Panc1 (cell line): ENCODE results near the gene CA5A. TPM values are rescaled to one million over a fixed set of nuclear protein-coding genes. Genes with fewer than 3 reads are reported as not detected.
"Not testable (repeated sequence)": the region's sequence is repeated elsewhere in the genome, so short reads cannot be mapped to it uniquely, and the experiment has no call there.

Source experiments
- ATAC-seq: fragments of 200-7000 bp; cut with Tn5 transposase; 2 replicates; pipeline ENCODE4 v1.9.1; 2020; ENCODE audit warnings: mild to moderate bottlenecking, moderate library complexity
- BruUV-seq: library from RNA; stranded (reverse); fragments of 400-500 nt; replicated peaks from 2 replicates; lab custom pipeline; 2021; lab: Mats Ljungman, UMichigan
- CTCF ChIA-PET: fragments of 300-600 bp; sonication (Branson Sonifier 250); formaldehyde crosslinking; loops from one replicate; lab custom pipeline; 2022; ENCODE audit warnings: antibody characterized with exemption; lab: Charles Lee
- POLR2A ChIA-PET: fragments of 300-600 bp; sonication (Branson Sonifier 250); formaldehyde crosslinking; loops from one replicate; lab custom pipeline; 2022; ENCODE audit warnings: antibody characterized with exemption; lab: Charles Lee
- DNase-seq: peaks from one replicate; pipeline ENCODE4 v3.0.0-alpha.2; 2010; ENCODE audit warnings: low read depth, low spot score
- H3K27ac ChIP-seq: 2 replicates; pipeline ENCODE4 v1.5.1; 2011; ENCODE audit warnings: mild to moderate bottlenecking, low read length, inconsistent platforms
- H3K27me3 ChIP-seq: fragments of 200-500 bp; sonication (Bioruptor generic); 2 replicates; pipeline ENCODE4 v1.6.0; 2014; ENCODE audit warnings: low read length, inconsistent platforms; ENCODE audit not compliant: control insufficient read depth, insufficient read depth
- H3K36me3 ChIP-seq: fragments of 200-500 bp; sonication (Bioruptor generic); 2 replicates; pipeline ENCODE4 v1.5.1; 2014; ENCODE audit warnings: inconsistent platforms, mild to moderate bottlenecking, low read length, moderate library complexity; ENCODE audit not compliant: control insufficient read depth, insufficient read depth
- H3K4me1 ChIP-seq: 2 replicates; pipeline ENCODE4 v1.5.1; 2011; ENCODE audit warnings: inconsistent platforms, mild to moderate bottlenecking, low read length, moderate library complexity; ENCODE audit not compliant: control insufficient read depth, insufficient read depth
- H3K4me3 ChIP-seq, 2 experiments: 2 replicates each; pipeline ENCODE4 v1.5.1; 2011 to 2012; ENCODE audit warnings: low read depth in 2 of 2, low read length in 2 of 2, mild to moderate bottlenecking in 2 of 2, inconsistent platforms in 1 of 2, moderate library complexity in 1 of 2
- H3K9me3 ChIP-seq: fragments of 200-500 bp; sonication (Bioruptor generic); 2 replicates; pipeline ENCODE4 v1.5.1; 2014; ENCODE audit warnings: low read depth, mild to moderate bottlenecking, inconsistent platforms, low read length, moderate library complexity; ENCODE audit not compliant: control insufficient read depth, insufficient read depth
- CTCF ChIP-seq: fragments of 450-650 bp; IDR thresholded peaks from 2 replicates; pipeline ENCODE4 v1.5.1; 2017; ENCODE audit warnings: mild to moderate bottlenecking
- POLR2AphosphoS5 ChIP-seq: IDR thresholded peaks from 2 replicates; pipeline ENCODE4 v1.6.1; 2012; ENCODE audit warnings: mild to moderate bottlenecking, low read depth, low read length, moderate library complexity
- REST ChIP-seq, 2 experiments: IDR thresholded peaks; 2 replicates each; pipeline ENCODE4 v1.6.1; 2011 to 2012; ENCODE audit warnings: low read depth in 2 of 2, control low read depth in 1 of 2, low read length in 1 of 2, mild to moderate bottlenecking in 1 of 2, moderate library complexity in 1 of 2; ENCODE audit not compliant: insufficient read depth in 1 of 2
- SIN3A ChIP-seq: IDR thresholded peaks from 2 replicates; pipeline ENCODE4 v1.6.1; 2012; ENCODE audit warnings: low read depth, mild to moderate bottlenecking, low read length, moderate library complexity, borderline replicate concordance; ENCODE audit not compliant: insufficient read depth
- TCF7L2 ChIP-seq: IDR thresholded peaks from 2 replicates; pipeline ENCODE4 v1.6.1; 2011; ENCODE audit warnings: mild to moderate bottlenecking, low read depth, low read length, inconsistent platforms
- in situ Hi-C: cut with HindIII; loops from 2 replicates; pipeline ENCODE4 v1.10.0; 2016; ENCODE audit warnings: low sequenced_read_pairs, low pct_unique_long_range_greater_than_20kb
- intact Hi-C: fragments of 100-400 bp; cut with micrococcal nuclease; formaldehyde crosslinking; loops from one replicate; pipeline ENCODE4 v1.10.0; 2022; ENCODE audit not compliant: unreplicated experiment
- total RNA-seq: library from RNA; stranded (reverse); gene quantifications from one replicate; pipeline ENCODE4 v1.2.1, GENCODE V29; 2021; ENCODE audit not compliant: unreplicated experiment

The CA5A gene
- total RNA-seq, 1 experiment from 2014 or later, result not detected

- no peaks in the 10 kb centered on the region for H3K9me3 ChIP-seq
- ChIA-PET CTCF (no interaction called here), POLR2A (no interaction called here)
- no peaks in the 10 kb centered on the region for H3K4me1 ChIP-seq
- TF ChIP-seq REST (IDR thresholded peaks at IDR 0.05; ENCODE audit: insufficient read depth in 1 of 2, low read depth in 2 of 2, low read length in 1 of 2) (no peak), CTCF (no peak), SIN3A (no peak)
- DNase-seq (no peak), ATAC-seq (no peak)
- in situ Hi-C loops, result no loop called here
- H3K36me3 ChIP-seq, result no peaks in the 10 kb centered on the region
- no TSS peak for BruUV-seq
- H3K27me3 ChIP-seq, result no peaks in the 10 kb centered on the region
- no peak overlapping the region for H3K27ac ChIP-seq
- intact Hi-C loops, result no loop called here
- H3K4me3 ChIP-seq, result no peak overlapping the region
These were observed 3.5 kb upstream of the CA5A start for GRCh38 chr16:87939562-87940423.

- Histone ChIP-seq H3K27me3 (no peaks in the 10 kb centered on the region), H3K9me3 (no peaks in the 10 kb centered on the region), H3K4me1 (no peaks in the 10 kb centered on the region), H3K4me3 (no peak overlapping the region), H3K27ac (no peak overlapping the region), H3K36me3 (no peaks in the 10 kb centered on the region)
- CTCF ChIA-PET, result no interaction called here
- BruUV-seq, result no TSS peak
- in situ Hi-C loops, result no loop called here
- POLR2A ChIA-PET, result no interaction called here
- ATAC-seq, result no peak
- no peak for DNase-seq
- no peak for TF ChIP-seq CTCF
- no peak for TF ChIP-seq SIN3A
- TF ChIP-seq TCF7L2, result no peak
- TF ChIP-seq POLR2AphosphoS5, result no peak
- TF ChIP-seq REST (IDR thresholded peaks at IDR 0.05; ENCODE audit: insufficient read depth in 1 of 2, low read depth in 2 of 2, low read length in 1 of 2), result no peak
- intact Hi-C loops, result no loop called here
These were observed 2.2 kb upstream of the CA5A start for GRCh38 chr16:87938412-87938949.

GRCh38 chr16:87937231-87937542, 858 bp upstream of the CA5A start:
- CTCF ChIA-PET, ATAC-seq, BruUV-seq, DNase-seq, intact Hi-C loops, H3K36me3 ChIP-seq, H3K27ac ChIP-seq, H3K4me1 ChIP-seq, H3K9me3 ChIP-seq, POLR2A ChIA-PET, H3K4me3 ChIP-seq, H3K27me3 ChIP-seq, in situ Hi-C loops: not testable (repeated sequence)
